H1 (cell line): ENCODE measurements around the gene SPSB1. TPM values are rescaled to one million over a fixed set of nuclear protein-coding genes. Genes with fewer than 3 reads are reported as not detected.

Experiments
- CTCF ChIA-PET: fragments of 300-600 bp; sonication (Branson Sonifier 250); formaldehyde crosslinking; loops from one replicate; lab custom pipeline; 2021; ENCODE audit not compliant: partially characterized antibody; lab: Charles Lee
- POLR2A ChIA-PET: fragments of 300-600 bp; sonication (Branson Sonifier 250); formaldehyde crosslinking; loops from one replicate; lab custom pipeline; 2021; ENCODE audit warnings: inconsistent platforms; ENCODE audit not compliant: partially characterized antibody; lab: Charles Lee
- DNase-seq, 2 experiments: peaks; one replicate each; pipeline versions ENCODE4 v3.0.0 to v3.0.0-alpha.2; 2010 to 2022; ENCODE audit warnings: low spot score in 2 of 2, low read depth in 1 of 2, mixed read lengths in 1 of 2
- FAIRE-seq: peaks from 2 replicates; lab custom pipeline; 2011; peaks lifted over from hg19 to GRCh38; lab: Jason Lieb, UNC
- H2AFZ ChIP-seq: 2 replicates; pipeline ENCODE4 v1.8.1; 2012; ENCODE audit warnings: low read length, inconsistent platforms
- H2AK5ac ChIP-seq: 2 replicates; pipeline ENCODE4 v1.6.1; 2013; ENCODE audit warnings: low read depth, low read length
- H2BK120ac ChIP-seq: replicated peaks from 2 replicates; pipeline ENCODE3; 2013; ENCODE audit warnings: low read depth, low read length, inconsistent platforms
- H2BK12ac ChIP-seq: 2 replicates; pipeline ENCODE4 v1.6.1; 2013; ENCODE audit warnings: low read depth, low read length
- H2BK15ac ChIP-seq: 2 replicates; pipeline ENCODE4 v1.6.1; 2013; ENCODE audit warnings: low read length
- H2BK20ac ChIP-seq: 2 replicates; pipeline ENCODE4 v1.6.1; 2013; ENCODE audit warnings: low read length
- H2BK5ac ChIP-seq: 2 replicates; pipeline ENCODE4 v1.6.1; 2013; ENCODE audit warnings: low read depth, low read length
- H3K14ac ChIP-seq: 2 replicates; pipeline ENCODE4 v1.6.1; 2013; ENCODE audit warnings: inconsistent platforms; ENCODE audit not compliant: insufficient read length
- H3K18ac ChIP-seq: 2 replicates; pipeline ENCODE4 v1.6.1; 2013; ENCODE audit warnings: low read length; ENCODE audit errors: extremely low read depth
- H3K23ac ChIP-seq: 2 replicates; pipeline ENCODE4 v1.6.1; 2013; ENCODE audit warnings: inconsistent platforms; ENCODE audit not compliant: insufficient read length
- H3K23me2 ChIP-seq: 2 replicates; pipeline ENCODE4 v1.6.1; 2013; ENCODE audit warnings: low read depth, low read length
- H3K27ac ChIP-seq: 2 replicates; pipeline ENCODE4 v1.6.1; 2011; ENCODE audit warnings: low read depth, low read length, inconsistent platforms
- H3K27me3 ChIP-seq, 4 experiments: replicated peaks in 1 of 4; 1 replicate in 1 of 4; 2 replicates in 3 of 4; pipeline versions ENCODE4 v1.6.1 to v1.8.1; 2011 to 2013; ENCODE audit warnings: low read length in 3 of 4, mild to moderate bottlenecking in 3 of 4, inconsistent platforms in 2 of 4, mixed read lengths in 2 of 4, moderate library complexity in 1 of 4; ENCODE audit not compliant: control insufficient read depth in 3 of 4, insufficient read depth in 3 of 4; ENCODE audit errors: extremely low read depth in 1 of 4
- H3K36me3 ChIP-seq, 4 experiments: 2 replicates each; pipeline versions ENCODE4 v1.6.1 to v1.8.1; 2011 to 2013; ENCODE audit warnings: mild to moderate bottlenecking in 4 of 4, low read length in 3 of 4, moderate library complexity in 2 of 4, control low read depth in 1 of 4, inconsistent platforms in 1 of 4; ENCODE audit not compliant: insufficient read depth in 4 of 4, control insufficient read depth in 2 of 4
- H3K4ac ChIP-seq: replicated peaks from 2 replicates; pipeline ENCODE3; 2013; ENCODE audit warnings: low read length, low read depth, mixed read lengths, inconsistent platforms; ENCODE audit not compliant: insufficient read length
- H3K4me1 ChIP-seq, 4 experiments: replicated peaks in 1 of 4; 1 replicate in 1 of 4; 2 replicates in 3 of 4; pipeline versions ENCODE4 v1.6.1 to v1.8.1; 2011 to 2013; ENCODE audit warnings: low read length in 3 of 4, inconsistent platforms in 2 of 4, mixed read lengths in 1 of 4; ENCODE audit not compliant: insufficient read depth in 4 of 4, control insufficient read depth in 3 of 4
- H3K4me2 ChIP-seq, 2 experiments: 2 replicates each; pipeline versions ENCODE4 v1.6.1 to v1.8.1; 2011 to 2013; ENCODE audit warnings: low read depth in 2 of 2, low read length in 2 of 2, control low read depth in 1 of 2, inconsistent platforms in 1 of 2, mild to moderate bottlenecking in 1 of 2; ENCODE audit not compliant: insufficient read depth in 1 of 2
- H3K4me3 ChIP-seq, 4 experiments: fragments of 200-600, 300-600 bp in 1 of 4; sonication (generic), shearing (Covaris generic), sonication (Bioruptor Twin) in 1 of 4; 2 replicates each; pipeline versions ENCODE4 v1.5.1 to v1.8.1; 2011 to 2016; ENCODE audit warnings: low read length in 4 of 4, low read depth in 3 of 4, control low read depth in 2 of 4, inconsistent platforms in 2 of 4, mild to moderate bottlenecking in 2 of 4, mixed read lengths in 1 of 4, moderate library complexity in 1 of 4; ENCODE audit not compliant: insufficient read depth in 2 of 4; ENCODE audit errors: extremely low read depth in 1 of 4
- H3K56ac ChIP-seq: replicated peaks from 2 replicates; pipeline ENCODE3; 2013; ENCODE audit warnings: low read depth, mild to moderate bottlenecking, mixed read lengths, low read length, inconsistent platforms; ENCODE audit not compliant: insufficient read length
- H3K79me1 ChIP-seq: 2 replicates; pipeline ENCODE4 v1.6.1; 2013; ENCODE audit warnings: low read depth, low read length, control low read depth
- H3K79me2 ChIP-seq, 2 experiments: 2 replicates each; pipeline versions ENCODE4 v1.6.1 to v1.8.1; 2012 to 2013; ENCODE audit warnings: low read length in 2 of 2, mild to moderate bottlenecking in 2 of 2, inconsistent platforms in 1 of 2; ENCODE audit not compliant: insufficient read depth in 2 of 2, control insufficient read depth in 1 of 2
- H3K9ac ChIP-seq, 4 experiments: replicated peaks in 1 of 4; 1 replicate in 1 of 4; 2 replicates in 3 of 4; pipeline versions ENCODE4 v1.6.1 to v1.8.1; 2011 to 2013; ENCODE audit warnings: low read depth in 3 of 4, low read length in 3 of 4, control low read depth in 2 of 4, mild to moderate bottlenecking in 2 of 4, moderate library complexity in 2 of 4, inconsistent platforms in 1 of 4; ENCODE audit errors: extremely low read depth in 1 of 4
- H3K9me3 ChIP-seq, 2 experiments: 2 replicates each; pipeline versions ENCODE4 v1.6.1 to v1.8.1; 2012 to 2013; ENCODE audit warnings: mild to moderate bottlenecking in 2 of 2, moderate library complexity in 2 of 2, control low read depth in 1 of 2, inconsistent platforms in 1 of 2, low read depth in 1 of 2, low read length in 1 of 2, mixed read lengths in 1 of 2; ENCODE audit not compliant: insufficient read depth in 2 of 2
- H4K20me1 ChIP-seq, 2 experiments: replicated peaks in 1 of 2; 2 replicates each; pipeline versions ENCODE3 to v1.8.1; 2011 to 2013; ENCODE audit warnings: inconsistent platforms in 2 of 2, low read length in 2 of 2, mild to moderate bottlenecking in 1 of 2; ENCODE audit not compliant: insufficient read depth in 2 of 2, control insufficient read depth in 1 of 2
- H4K5ac ChIP-seq: 2 replicates; pipeline ENCODE4 v1.6.1; 2013; ENCODE audit warnings: low read length, low read depth, mixed read lengths, inconsistent platforms; ENCODE audit not compliant: insufficient read length
- H4K8ac ChIP-seq: 2 replicates; pipeline ENCODE4 v1.8.0; 2013; ENCODE audit warnings: mild to moderate bottlenecking, moderate library complexity, low read length, inconsistent platforms; ENCODE audit not compliant: insufficient read depth; ENCODE audit errors: extremely low read depth
- H4K91ac ChIP-seq: replicated peaks from 2 replicates; pipeline ENCODE3; 2013; ENCODE audit warnings: low read length, mixed read lengths, inconsistent platforms; ENCODE audit not compliant: insufficient read length
- ASH2L ChIP-seq: fragments of 200-600, 300-600 bp; sonication (generic); IDR thresholded peaks from one replicate; pipeline ENCODE4 v1.7.1; 2017; ENCODE audit warnings: low read length
- BACH1 ChIP-seq: IDR thresholded peaks from 2 replicates; pipeline ENCODE4 v1.6.1; 2012; ENCODE audit warnings: low read length, improper control_type of control experiment
- BCL11A ChIP-seq, 2 experiments: IDR thresholded peaks; one replicate each; pipeline ENCODE4 v1.6.1; 2011; ENCODE audit warnings: low read depth in 2 of 2, low read length in 2 of 2, mild to moderate bottlenecking in 2 of 2
- NANOG ChIP-seq: IDR thresholded peaks from 2 replicates; pipeline ENCODE4 v1.6.1; 2011; ENCODE audit warnings: low read length, low read depth, mild to moderate bottlenecking, inconsistent platforms; ENCODE audit not compliant: insufficient read depth, poor library complexity, severe bottlenecking
- RFX5 ChIP-seq: IDR thresholded peaks from 2 replicates; pipeline ENCODE4 v1.6.1; 2011; ENCODE audit warnings: low read depth, low read length, improper control_type of control experiment, borderline replicate concordance
- RXRA ChIP-seq: IDR thresholded peaks from 2 replicates; pipeline ENCODE4 v1.6.1; 2011; ENCODE audit warnings: low read depth, mild to moderate bottlenecking, low read length, moderate library complexity; ENCODE audit not compliant: insufficient read depth
- SP4 ChIP-seq: IDR thresholded peaks from 2 replicates; pipeline ENCODE4 v1.6.1; 2012; ENCODE audit warnings: low read length, inconsistent platforms
- WGBS, 2 experiments: shearing (Covaris generic) in 1 of 2; methylation state at CpG; one replicate each; pipeline versions ENCODE4 v1.1.6 to v1.1.7; 2013 to 2015; ENCODE audit warnings: low lambda C conversion rate in 2 of 2, mixed read lengths in 2 of 2, inconsistent platforms in 1 of 2, low coverage in 1 of 2, missing lambda C conversion rate in 1 of 2; ENCODE audit not compliant: insufficient replicate concordance in 2 of 2, insufficient coverage in 1 of 2, insufficient read length in 1 of 2; ENCODE audit errors: extremely low coverage in 1 of 2, missing lambda C conversion rate in 1 of 2; 5-methylcytosine and 5-hydroxymethylcytosine counted together
- polyA plus RNA-seq, 7 experiments: library from polyadenylated mRNA; depleted of rRNA in 3 of 7; stranded (reverse) in 5 of 7; unstranded in 2 of 7; fragments of >200 nt in 5 of 7; fragments of 200-250 nt in 2 of 7; gene quantifications; 1 replicate in 5 of 7; 2 replicates in 1 of 7; 4 replicates in 1 of 7; pipeline versions ENCODE4 v1.2.1 to v1.2.3, GENCODE V29; 2011 to 2013; ENCODE audit warnings: missing spikeins in 2 of 7, mixed read lengths in 2 of 7
- total RNA-seq: library from RNA; stranded (reverse); fragmentation: NEBNext Ultra II Directional; extraction: Animal tissue kit (Norgen Biotek cat#: 25700); gene quantifications from 2 replicates; pipeline ENCODE4 v1.2.1, GENCODE V29; 2021

Gene SPSB1
- total and polyA plus RNA-seq, 2 of the 8 experiments (the other 6 are each of a cell fraction or from before 2014, with no cell fraction given) = 5.3 to 6.4 TPM

DNA sequence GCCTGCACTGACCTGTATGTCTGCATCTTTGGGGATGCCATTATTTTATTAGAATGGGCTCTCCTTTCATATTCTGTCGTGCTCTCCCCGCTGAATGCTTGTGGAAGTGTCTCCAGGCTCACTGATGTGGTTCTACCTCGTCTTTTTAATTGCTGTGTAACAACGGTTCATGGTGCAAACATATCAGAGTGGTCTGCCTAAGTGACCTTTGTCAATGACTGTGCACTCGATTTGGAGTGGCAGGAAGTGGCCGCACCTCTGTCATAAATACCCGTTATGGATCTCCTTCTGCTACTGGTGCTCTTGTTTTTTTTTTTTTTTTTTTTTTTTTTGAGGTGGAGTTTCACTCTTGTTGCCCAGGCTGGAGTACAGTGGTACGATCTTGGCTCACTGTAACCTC lies 38.3 kb downstream of the SPSB1 start:
- Histone ChIP-seq H3K79me2 (no peaks in the 10 kb centered on the region), H2BK120ac (no peak overlapping the region), H3K56ac (no peak overlapping the region), H2BK15ac (no peak overlapping the region), H4K8ac (no peak overlapping the region), H3K27ac (no peak overlapping the region), H4K5ac (no peak overlapping the region), H2BK12ac (no peak overlapping the region), H2AK5ac (no peak overlapping the region), H3K4ac (no peak overlapping the region), H4K91ac (no peak overlapping the region), H3K18ac (no peak overlapping the region), H2BK20ac (no peak overlapping the region), H3K23me2 (no peaks in the 10 kb centered on the region), H2BK5ac (no peak overlapping the region), H3K79me1 (peaks cover 4% of the 10 kb centered on the region; the same call in 1 of the 2 replicates), H3K4me1 (no peaks in the 10 kb centered on the region; a peak in 2 of 7 replicates), H3K27me3 (no peaks in the 10 kb centered on the region), H3K14ac (no peak overlapping the region), H3K23ac (no peak overlapping the region), H4K20me1 (no peaks in the 10 kb centered on the region), H3K9me3 (no peaks in the 10 kb centered on the region), H3K36me3 (no peaks in the 10 kb centered on the region), H3K4me3 (no peak overlapping the region), H3K9ac (no peak overlapping the region), H2AFZ (no peak overlapping the region), H3K4me2 (no peak overlapping the region)
- 93% methylated on average over 6 of the region's 8 CpGs; no CpG with 5 or more reads in 1 of the 2 experiments for WGBS, 2 experiments
- POLR2A ChIA-PET = interaction anchor here (1.0 kb wide), 1 partner anchor 10 kb away, joined by 3 read pairs; no protein-coding TSS in a partner anchor
- CTCF ChIA-PET = no interaction called here
- DNase-seq = no peak
- FAIRE-seq = no peak
- TF ChIP-seq RFX5 (no peak), NANOG (no peak), RXRA (no peak), ASH2L (no peak), SP4 (no peak), BCL11A (IDR thresholded peaks at IDR 0.05; ENCODE audit: low read depth in 2 of 2, low read length in 2 of 2) (no peak), BACH1 (no peak)
